GM12872 (cell line): Measurements from ENCODE around the gene SPAG6.

Experiments
- CTCF ChIP-seq: IDR thresholded peaks from 3 replicates; pipeline ENCODE4 v1.5.1; 2011; ENCODE audit warnings: low read depth, mild to moderate bottlenecking, low read length, moderate library complexity; ENCODE audit not compliant: insufficient read depth

SPAG6 gene

GRCh38 chr10:22460531-22461403 is 115.5 kb downstream of the SPAG6 start:
- TF ChIP-seq CTCF: no peak

- no peak for TF ChIP-seq CTCF
Measured at GRCh38 chr10:22461891-22462290, 116.6 kb downstream of the SPAG6 start.

- no peak for TF ChIP-seq CTCF
Measured at GRCh38 chr10:22463255-22463654, 118.0 kb downstream of the SPAG6 start.

GRCh38 chr10:22464966-22465629 is 119.8 kb downstream of the SPAG6 start:
- TF ChIP-seq CTCF: no peak

GRCh38 chr10:22466763-22467334 is 121.6 kb downstream of the SPAG6 start:
- TF ChIP-seq CTCF: no peak
